HG03378 (cell line): Measurements from ENCODE around the gene CNOT1.
"Not testable (repeated sequence)": the region's sequence is repeated elsewhere in the genome, so short reads cannot be mapped to it uniquely, and the experiment has no call there.

Source experiments
- ATAC-seq: cut with Tn5 transposase; IDR thresholded peaks from one replicate; pipeline ENCODE4 v1.9.1; 2021; ENCODE audit warnings: mild to moderate bottlenecking, moderate library complexity; ENCODE audit not compliant: unreplicated experiment

Gene CNOT1

GRCh38 chr16:58503863-58504688 is 125.5 kb downstream of the CNOT1 start:
- ATAC-seq: no peak

GRCh38 chr16:58503166-58503862 is 126.3 kb downstream of the CNOT1 start:
- no peak for ATAC-seq

- ATAC-seq: no peak
Measured at GRCh38 chr16:58502217-58502921, 127.3 kb downstream of the CNOT1 start.

- ATAC-seq: no peak
Measured at GRCh38 chr16:58501242-58502131, 128.1 kb downstream of the CNOT1 start.

DNA sequence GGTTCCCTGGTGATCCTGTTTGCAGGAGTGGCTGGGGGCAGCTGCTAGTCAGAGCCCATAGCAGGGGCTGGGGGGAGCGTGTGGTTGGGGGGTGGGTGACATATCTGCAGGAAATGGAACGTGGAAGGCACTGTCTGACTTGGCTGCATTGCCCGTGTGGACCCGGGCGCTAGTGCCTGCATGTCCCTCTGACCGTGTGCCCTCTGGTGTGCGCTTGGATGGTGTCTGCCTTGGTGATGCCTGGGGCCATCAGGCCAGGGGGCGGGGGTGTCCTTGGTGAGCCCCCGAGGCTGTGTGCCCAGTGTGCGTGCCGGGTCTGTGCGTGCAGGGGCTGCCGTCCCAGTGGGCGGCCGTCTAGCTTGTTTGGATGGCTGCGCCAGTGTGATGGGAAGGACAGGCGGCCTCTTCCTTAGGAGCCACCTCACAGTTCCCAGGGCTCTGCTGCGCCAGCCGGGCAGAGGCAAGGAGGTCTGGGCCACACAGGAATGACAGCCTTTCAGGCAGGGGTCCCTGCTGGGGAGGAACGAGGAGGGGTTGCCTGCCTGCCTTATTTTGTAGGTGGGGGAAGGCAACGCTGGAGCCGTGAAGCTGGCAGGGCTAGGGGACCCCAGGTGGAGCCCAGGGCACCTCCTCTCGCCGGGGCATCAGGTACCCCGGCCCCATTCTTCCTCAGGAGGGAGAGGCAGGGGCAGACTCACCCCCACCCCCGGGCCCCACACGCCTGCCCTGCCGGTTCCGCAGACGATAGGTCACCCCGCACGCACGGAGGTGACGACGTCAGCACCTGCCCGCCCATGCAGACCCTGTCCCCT is 129.0 kb downstream of the CNOT1 start:
- no peak for ATAC-seq

- peak; percentile 61 for ATAC-seq
Measured at GRCh38 chr16:58499615-58500351, 129.8 kb downstream of the CNOT1 start, which contains the start of gene NDRG4. Gene NDRG4, plus strand, starts transcription at chr16:58500143. Its CDS starts 106 bp downstream, at chr16:58500249.

DNA sequence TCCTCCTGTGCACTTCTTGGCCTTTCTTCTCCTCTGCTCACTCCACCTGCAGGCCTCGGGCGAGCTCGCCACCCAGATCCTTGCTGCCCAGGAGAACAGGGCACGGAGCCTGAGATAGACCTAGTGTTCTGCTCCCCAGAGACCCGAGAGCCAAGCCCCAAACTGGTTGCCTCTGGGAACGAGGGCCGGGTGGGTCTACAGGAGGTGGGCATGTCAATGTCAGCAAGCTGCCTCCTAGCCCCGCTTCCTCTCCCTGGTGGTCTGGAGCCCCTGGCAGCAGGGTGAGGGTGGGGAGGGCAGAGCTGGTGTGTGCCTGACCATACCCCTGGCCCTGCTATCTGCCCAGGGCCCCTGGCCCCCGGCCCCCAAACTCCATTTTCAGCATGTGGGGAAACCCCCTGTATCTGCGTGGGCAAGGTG is 130.5 kb downstream of the CNOT1 start:
- ATAC-seq: no peak

- no peak for ATAC-seq
Measured at GRCh38 chr16:58498341-58499091, 131.1 kb downstream of the CNOT1 start.

DNA sequence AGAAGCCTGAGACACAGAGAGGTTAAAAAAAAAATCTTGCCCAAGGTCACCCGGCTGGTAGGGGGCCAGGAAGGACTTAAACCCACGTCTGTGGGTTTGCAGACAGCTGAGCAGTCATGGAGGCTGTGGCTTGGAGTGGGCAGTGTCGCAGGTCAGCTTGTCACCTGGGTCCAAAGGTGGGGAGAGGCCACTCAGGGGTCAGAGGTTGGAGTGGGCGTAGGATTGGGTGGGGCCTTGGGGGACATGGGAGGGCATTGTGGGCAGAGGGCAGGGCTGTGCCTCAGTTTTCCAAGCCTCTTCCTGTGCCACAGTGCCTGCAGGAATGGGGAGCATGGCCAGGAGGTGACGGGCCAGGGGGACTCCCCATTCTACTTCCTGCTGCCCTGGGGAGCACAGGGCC is 131.7 kb downstream of the CNOT1 start:
- no peak for ATAC-seq

- no peak for ATAC-seq
Measured at GRCh38 chr16:58497468-58497867, 132.2 kb downstream of the CNOT1 start.

GRCh38 chr16:58495521-58496331 is 133.9 kb downstream of the CNOT1 start:
- no peak for ATAC-seq

GRCh38 chr16:58494981-58495520 is 134.6 kb downstream of the CNOT1 start:
- ATAC-seq: peak; percentile 81

DNA sequence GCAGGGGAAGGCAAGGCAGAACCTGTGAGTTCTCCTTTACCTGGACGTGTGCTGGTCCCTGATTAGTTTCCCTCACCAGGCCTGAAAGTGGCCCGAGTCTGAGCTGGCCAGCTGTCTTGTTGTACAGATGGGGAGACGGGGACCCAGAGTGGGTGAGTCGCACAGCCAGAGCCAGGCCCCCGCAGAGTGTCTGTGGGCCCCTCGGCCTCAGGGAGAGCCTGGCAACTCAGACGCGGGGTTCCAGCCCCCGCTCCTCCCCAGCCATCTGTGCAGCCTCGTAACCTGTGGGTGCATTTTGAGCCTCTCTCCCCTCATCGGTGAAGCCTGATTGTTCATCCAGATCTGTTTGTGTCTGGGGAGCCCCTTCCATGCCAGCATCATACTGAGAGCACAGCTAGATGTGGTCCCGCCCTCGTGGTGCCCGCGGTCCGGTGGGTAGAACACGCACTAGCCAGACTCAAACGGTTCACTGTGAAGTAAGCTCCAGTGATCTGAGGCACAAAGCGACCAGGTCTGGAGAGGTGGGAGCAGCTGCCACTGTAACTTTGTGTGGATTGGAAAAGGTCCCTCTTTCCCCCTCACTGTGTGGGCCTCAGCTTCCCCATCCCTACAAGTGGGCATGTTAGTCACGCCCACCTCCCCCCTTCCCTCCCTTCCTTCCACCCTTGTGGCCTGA is 135.7 kb downstream of the CNOT1 start:
- no peak for ATAC-seq

DNA sequence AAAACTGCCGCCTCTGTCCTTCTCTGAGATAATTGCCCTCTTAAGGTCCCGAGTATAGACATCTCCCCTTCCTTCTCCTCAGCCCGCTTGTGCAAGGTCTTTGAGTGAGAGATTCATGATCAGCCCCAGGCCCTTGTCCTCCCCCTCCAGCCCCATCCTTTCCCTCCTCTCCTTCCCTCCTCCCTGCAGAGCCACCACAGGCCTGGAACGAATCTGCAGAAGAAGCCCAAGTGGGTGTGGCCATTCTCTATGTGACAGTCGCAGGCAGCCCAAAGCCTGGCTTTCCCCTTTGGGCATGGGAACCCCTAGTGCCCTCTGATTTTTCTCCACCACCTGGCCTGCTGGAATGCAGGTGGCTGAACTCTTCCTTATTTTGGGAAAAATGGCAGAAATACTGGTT is 136.9 kb downstream of the CNOT1 start:
- ATAC-seq: no peak

GRCh38 chr16:58492066-58492465 is 137.6 kb downstream of the CNOT1 start:
- ATAC-seq: no peak

- ATAC-seq: not testable (repeated sequence)
Measured at GRCh38 chr16:58490539-58490938, 139.1 kb downstream of the CNOT1 start.

GRCh38 chr16:58490065-58490464 is 139.6 kb downstream of the CNOT1 start:
- ATAC-seq: no peak
